COLO829 (cell line): ENCODE data around the gene PRDX4.
"Not testable (repeated sequence)": the region's sequence is repeated elsewhere in the genome, so short reads cannot be mapped to it uniquely, and the experiment has no call there.

Experiments
- DNase-seq: peaks from one replicate; pipeline ENCODE4 v3.0.0; 2012; ENCODE audit warnings: low spot score

PRDX4 gene

DNA sequence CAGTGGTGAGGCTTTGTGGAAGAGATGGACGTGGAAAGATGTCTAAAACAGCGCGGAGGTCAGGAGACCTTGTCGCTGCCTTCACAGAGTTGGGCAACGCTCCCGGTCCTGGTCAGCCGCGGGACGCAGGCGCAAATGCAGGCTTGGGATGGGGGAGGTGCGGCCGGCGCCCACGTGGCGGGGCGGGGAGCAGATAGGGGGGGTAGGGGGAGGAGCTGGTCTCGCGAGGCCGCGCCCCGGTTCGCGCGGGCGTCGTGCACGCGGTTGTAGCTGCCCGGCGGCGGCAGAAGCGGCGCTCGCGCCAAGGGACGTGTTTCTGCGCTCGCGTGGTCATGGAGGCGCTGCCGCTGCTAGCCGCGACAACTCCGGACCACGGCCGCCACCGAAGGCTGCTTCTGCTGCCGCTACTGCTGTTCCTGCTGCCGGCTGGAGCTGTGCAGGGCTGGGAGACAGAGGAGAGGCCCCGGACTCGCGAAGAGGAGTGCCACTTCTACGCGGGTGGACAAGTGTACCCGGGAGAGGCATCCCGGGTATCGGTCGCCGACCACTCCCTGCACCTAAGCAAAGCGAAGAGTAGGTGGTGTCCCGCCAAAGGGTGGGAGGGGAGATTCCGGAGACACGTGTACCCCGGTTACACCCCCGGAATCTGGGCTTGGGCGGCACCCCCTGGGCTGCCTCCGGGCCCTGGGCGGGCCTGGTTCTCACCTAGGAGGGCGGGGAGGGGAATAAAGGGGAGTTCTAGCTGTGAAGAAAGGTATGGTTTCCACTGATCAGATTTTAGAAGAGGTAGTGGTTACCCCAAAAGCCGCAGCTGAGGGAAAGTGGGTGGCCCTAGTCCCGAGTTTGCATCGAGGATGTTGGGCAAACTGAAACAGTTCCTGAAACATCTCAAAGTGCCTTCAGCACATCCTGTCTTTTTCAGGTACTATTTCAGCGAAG is at the start of gene PRDX4:
PRDX4 (plus strand) TSS at position 255 of the 939 bp plus-strand sequence; CDS start at position 333, 78 bp downstream.
- DNase-seq = peak; percentile 69

DNA sequence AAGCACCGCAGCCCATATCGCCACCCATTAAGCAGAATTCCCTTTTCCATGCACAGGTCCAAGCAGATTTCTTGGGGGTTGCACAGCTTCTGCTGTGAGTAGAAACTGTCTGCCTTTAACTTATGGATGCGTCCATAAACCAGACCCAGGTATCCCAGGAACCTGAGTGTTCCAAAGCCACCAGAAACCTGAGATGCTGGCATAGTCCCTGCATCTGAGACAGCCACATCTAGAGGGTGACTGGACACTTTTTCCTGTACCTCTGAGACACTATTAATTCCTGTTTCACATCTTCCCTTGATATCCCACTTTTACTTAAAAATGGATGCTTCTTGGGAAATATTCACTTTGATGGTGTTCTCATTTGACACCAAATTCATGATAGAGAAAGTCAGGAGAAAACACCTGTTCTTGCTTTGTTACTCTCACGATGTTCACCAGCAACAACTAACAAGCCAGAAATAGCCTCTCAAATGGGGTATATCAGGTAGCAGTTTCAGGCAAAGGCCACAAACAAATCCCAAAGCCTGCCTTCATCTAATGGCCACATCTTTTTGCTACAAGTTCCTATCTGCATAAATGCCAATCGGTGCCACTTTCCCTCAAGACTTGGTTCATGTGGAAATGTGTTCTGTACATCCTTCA is 45.5 kb upstream of the PRDX4 start:
- no peak for DNase-seq

DNA sequence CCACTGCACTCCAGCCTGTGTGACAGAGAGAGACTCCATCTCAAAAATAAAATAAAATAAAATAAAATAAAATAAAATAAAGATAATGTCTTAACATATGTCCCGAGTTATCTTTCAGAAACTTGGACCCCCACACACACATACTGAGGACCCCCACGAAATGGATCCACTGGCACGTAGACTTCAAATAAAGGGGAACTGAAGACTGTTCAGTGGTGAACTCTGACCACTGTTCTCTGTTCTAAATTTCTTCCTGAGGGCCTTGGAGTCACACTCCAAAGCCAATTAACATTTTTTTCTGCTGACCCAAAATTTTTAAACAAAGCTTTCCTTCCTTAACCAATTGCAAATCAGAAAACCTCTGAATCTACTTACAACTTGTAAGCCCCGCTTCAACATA is 43.5 kb upstream of the PRDX4 start:
- no peak for DNase-seq

DNA sequence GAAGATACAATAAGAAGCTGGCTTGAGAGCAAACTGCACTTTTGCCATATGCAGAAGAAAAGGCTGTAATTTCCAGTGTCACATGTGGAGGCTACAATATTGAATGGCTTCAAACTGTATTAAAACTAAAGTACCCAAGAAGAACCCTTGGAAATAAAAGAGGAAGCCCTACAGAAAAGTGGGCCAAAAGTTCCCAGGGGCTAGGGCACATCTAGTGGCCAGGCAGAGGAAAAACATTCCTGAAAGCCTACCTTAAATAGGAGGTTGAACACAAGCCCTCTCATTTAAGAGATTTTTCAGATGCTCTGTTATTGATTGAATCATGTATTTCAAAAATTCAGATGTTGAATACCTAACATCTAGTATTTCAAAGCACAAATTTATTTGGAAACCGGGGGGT is 40.6 kb upstream of the PRDX4 start:
- DNase-seq = no peak

DNA sequence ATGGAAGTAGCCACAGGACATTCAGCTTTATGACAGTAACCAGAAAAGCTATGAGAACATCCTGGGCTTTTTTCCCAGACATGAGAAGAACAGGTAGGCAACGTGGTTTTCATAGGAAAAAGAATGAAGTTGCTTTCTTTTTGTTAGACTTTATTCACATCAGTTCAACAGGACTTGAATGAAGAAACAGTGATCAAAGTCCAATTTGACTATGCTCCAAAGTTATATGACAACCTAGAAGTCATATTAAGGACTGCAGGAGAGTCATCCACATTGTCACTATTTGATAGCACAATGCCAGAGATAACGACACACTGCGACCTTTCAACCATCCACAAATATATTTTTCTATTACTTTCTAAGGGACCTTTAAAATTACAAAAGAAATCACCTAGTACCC is 39.2 kb upstream of the PRDX4 start:
- DNase-seq = no peak

DNA sequence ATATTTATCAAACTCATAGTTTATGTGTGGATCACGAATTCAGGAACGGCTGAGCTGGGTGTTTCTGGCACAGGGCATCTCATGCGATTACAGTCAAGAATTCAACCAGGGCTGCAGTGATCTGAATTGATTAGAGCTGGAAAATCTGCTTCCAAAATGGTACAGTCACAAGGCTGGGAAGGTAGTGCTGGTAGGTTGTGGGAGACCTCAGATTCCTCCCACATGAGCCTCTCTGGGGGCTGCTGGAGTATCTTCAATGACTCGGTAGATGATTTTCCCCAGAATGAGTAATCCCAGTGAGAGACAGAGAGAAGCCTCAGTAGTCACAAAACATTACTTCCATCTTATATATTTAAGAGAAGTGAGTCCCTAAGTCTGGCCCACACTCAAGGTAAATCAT is 36.2 kb upstream of the PRDX4 start:
- no peak for DNase-seq

DNA sequence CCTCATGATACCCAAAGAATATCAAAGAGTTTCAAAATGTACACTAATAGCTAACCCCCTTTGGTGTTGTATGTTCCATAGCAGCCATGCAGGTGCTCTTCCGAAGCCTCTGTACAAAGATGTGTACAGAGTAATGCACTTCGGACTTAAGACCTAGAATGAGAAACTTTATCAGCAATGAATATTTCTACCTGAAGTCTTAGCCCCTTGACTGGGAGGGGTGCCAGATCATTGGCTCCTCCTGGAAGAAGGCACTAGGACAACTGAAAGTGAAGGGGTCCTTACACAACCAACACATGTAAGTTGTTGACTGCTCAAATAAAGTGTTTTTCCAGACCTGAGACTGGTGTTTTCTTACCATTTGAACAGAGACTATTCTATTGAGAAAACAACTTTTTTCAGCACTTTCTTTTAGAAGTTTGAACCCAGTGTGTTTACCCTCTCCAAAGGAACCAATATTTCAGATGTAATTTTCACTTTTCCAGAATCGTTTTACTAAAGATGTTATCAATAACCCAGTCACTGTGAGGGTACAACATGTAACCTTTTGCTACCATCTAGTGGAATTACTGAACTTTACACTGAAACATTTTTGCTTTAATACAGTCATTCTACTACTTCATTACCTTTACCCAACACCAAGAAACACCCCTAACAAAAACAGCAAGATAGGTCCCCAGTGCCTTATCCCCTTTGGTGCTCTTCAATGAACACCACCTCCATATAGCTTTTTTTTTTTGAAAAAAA is 33.3 kb upstream of the PRDX4 start:
- peak; percentile 13 for DNase-seq

DNA sequence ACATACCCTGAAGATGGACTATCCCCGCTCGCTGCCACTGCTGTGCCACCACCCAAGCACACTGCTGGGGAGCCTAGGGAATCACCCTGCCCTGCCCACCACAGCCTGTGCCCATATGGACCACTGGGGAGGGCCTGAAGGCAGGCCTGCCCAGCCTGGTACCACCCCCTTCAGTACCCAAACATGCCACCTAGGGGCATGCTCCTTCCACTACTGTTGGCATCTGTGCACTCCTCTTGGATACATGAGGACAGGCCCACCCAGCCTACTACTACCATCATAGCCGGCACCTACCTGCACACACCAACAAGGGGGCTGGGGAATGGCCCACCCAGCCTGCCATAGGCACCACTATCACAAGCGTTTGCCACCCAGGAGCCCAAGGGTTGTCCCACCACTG is 30.1 kb upstream of the PRDX4 start:
- no peak for DNase-seq

DNA sequence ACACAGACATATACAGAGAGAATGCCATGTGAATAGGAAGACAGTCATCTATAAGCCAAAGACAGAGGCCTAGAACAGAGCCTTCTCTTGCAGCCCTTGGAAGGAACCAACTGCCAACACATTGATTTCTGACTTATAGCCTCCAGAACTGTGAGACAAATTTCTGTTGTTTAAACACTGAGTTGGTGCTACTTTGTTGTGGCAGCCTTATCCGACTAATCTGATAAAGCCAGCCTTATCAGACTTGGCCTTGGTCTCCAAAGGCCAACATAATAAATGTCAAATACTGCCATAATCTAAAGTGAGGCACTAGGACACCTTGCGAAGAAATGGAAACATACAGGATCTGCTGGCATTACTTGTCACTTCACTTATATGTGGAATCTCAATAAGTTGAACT is 24.3 kb upstream of the PRDX4 start:
- DNase-seq = no peak

DNA sequence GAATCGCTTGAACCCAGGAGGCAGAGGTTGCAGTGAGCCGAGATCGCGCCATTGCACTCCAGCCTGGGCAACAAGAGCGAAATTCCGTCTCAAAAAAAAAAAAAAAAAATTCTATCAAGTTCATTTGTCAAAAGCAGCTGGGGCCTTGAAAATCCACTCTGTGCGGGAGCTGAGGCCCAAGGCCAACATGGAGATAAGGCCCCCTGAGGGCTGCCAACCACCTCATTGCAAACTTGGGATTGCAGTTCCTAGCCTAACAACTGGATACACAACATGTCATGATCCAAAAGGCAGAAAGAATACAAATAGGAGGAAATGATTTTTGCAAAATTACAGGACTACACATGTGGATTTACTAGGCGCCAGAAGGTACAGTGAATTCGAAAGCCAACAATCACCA is 22.5 kb upstream of the PRDX4 start:
- no peak for DNase-seq

DNA sequence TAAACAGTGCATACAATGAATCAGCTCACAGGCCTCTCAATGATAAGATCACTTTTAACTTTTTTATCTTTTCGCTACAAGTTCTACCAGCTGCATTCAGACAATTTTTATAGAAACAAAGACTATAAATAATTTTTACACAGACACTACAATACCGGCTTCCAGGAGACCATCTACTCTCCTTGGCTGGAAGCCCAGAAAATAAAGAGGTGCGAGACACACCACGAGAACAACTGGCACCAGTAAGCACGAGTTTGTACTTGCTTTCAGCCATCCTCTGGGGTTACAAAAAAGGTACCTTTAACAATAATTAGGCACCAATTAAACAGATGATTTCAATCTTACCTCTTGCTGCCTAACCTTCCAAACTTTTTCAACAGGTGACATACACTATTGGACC is 11.2 kb upstream of the PRDX4 start:
- no peak for DNase-seq

DNA sequence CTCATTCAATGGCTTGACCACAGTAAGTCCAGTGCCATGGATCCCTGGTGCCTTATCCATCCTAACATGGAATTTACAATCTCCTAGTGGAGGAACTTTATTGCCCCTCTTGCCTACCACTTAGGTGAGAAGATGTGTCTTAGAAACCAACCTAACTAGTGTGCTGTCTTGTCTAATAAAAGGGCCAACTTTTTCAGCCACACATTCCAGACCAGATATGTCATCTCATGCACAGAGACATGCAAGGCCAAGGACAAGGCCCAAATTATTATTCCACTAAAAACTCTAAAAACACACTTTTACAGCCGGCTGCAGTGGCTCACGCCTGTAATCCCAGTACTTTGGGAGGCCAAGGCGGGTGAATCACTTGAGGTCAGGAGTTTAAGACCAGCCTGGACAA is 10.6 kb upstream of the PRDX4 start:
- DNase-seq = no peak

DNA sequence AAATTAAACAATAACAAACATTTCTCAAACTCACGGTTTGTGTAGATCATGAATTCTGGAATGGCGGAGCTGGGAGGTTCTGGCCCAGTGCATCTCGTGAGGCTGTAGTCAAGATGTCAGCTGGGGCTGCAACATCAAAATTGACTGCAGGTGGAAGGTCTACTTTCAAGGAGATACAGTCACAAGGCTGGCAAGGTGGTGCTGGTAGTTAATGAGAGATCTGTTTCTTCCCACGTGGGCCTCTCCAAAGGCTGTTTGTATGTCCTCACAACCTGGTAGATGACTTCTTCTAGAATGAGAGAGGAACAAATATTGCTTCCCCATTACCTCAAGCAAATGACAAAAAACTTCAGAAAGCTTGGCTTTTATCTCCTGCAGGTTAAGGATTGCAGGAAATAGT is 8.0 kb upstream of the PRDX4 start:
- no peak for DNase-seq

DNA sequence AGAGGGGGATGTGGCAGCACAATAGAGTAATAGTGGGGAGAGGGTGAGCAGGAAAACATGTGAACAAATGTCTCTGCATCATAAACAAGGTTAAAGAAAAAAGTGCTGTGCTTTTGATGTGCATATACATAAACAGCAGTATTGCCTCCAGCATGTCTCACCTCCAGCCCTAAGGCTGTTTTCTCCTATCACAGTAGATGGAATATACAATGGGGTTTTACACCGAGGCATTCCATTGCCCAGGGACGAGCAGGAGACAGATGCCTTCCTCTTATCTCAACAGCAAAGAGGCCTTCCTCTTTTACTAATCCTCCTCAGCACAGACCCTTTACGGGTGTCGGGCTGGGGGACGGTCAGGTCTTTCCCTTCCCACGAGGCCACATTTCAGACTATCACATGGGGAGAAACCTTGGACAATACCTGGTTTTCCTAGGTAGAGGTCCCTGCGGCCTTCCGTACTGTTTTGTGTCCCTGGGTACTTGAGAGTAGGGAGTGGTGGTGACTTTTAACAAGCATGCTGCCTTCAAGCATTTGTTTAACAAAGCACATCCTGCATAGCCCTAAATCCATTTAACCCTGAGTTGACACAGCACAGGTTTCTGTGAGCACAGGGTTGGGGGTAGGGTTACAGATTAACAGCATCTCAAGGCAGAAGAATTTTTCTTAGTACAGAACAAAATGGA is 7.1 kb upstream of the PRDX4 start:
- DNase-seq = not testable (repeated sequence)

DNA sequence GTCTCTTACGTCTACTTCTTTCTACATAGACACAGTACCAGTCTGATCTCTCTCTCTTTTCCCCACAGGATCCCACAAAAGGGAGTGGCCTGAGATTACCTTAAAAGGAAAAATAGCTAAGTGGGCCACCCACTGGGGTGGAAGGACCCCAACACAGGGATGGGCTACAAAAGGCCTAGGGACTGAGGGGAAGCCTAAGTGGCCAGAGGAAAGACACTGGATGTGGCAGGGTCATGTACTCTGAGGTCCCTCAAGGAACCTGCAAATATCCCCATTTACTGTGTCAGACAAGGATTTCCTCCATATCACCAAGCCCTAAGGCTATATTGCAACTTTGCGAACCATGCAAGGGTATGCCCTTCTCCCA is 6.5 kb upstream of the PRDX4 start:
- DNase-seq = no peak

DNA sequence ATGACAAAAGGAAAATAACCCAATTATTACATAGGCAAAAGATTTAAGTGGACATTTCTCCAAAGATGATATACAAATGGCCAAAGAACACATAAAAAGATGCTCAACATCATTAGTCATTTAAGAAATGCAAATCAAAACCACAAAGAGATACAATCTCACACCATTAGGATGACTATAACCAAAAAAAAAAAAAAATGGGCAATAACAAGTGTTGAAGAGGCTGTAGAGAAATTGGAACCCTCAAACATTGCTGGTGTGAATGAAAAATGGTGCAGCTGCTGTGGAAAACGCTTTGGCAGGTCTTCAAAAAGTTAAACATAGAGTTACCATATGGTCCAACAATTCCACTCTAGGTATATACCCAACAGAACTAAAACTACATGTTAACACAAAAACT is 5.6 kb upstream of the PRDX4 start:
- DNase-seq = no peak

DNA sequence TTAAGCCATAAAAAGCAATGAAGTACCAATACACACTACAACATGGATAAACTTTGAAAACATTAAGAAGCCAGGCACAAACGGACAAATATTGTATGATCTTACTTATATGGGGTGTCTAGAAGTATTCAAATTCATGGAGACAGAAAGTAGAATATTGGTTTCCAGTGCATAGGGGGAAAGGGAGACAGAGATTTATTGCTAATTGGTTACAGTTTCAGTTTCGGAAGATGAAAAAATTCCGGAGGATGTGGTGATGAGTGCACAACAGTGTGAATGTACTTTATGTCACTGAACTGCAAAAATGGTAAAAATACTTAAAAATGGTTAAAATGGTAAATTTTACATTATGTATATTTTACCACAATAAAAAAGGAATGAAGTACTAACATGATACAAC is 5.1 kb upstream of the PRDX4 start:
- no peak for DNase-seq

DNA sequence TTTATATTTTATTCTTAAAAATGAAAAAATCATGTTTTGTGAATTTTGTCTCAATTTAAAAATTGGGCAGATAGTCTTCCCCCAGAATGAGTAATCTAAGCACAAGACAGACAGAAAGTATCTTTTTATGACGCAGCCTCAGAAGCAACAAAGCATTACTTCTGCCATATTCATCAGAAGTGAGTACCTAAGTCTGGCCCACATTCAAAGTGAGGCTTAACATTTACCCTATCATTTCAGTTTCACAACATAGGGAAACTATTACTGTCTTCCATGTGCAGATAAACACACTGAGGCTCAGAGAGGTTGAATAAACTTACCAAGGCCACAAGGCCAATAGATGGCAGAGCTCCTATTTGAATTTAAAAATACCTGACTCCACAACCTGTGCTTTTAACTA is 4.4 kb upstream of the PRDX4 start:
- DNase-seq = no peak

DNA sequence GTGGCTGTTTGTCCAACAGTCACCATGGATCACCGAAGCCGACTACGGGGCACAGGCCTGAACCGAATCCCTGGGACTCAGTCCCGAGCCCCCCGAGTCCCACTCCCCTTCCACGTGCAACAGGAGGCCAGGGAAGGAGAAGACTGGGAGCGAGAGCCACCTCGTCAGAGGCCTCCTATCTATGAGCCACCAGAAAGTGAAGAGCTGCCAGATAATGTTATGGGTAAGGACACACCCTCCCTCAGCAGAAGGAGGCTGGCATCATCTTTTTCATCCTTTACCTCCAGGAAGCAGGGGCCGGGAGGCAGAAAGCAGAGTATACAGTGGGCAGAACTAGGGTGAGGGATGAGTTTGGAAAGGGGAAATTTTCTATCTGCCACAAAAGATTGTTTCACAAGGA is 2.8 kb upstream of the PRDX4 start:
- DNase-seq = no peak

DNA sequence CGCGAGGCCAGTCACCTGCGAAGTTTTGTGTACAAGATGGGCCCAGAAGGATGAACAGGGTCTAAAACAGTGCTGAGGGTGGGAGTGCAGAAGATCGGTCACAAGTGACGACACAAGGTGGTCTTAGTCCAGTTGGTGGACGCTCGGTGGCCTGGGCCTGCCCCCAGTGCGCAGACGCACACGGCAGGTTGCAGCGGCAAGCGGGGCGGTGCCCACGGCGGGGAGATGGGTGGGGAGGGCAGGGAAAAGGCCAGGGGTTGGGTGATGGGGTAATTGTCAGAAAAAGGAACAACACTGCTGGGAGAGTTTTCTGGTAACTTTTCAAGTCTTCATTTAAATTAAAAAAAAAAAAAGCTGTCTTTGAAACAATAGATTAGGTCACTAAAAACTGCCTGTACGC is 1.0 kb upstream of the PRDX4 start:
- no peak for DNase-seq

DNA sequence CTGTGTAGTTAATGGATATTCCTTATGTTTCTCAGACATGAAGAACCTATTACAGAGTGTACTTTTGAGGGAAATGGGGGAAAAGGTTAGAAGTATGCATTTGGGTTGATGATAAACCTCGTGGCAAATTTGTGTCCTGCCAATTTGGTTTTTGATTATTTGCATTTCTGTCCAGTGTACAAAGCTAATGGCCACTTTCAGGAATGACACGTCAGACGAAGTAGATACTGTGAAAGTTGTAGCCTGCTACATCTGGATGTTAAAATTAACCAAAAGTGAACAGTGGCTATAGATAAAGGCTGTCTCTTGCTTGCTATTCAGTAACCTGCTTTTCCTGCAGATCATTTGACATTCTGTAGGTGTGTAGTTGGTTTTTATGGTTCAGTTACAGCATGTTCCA is 1.0 kb downstream of the PRDX4 start:
- no peak for DNase-seq

DNA sequence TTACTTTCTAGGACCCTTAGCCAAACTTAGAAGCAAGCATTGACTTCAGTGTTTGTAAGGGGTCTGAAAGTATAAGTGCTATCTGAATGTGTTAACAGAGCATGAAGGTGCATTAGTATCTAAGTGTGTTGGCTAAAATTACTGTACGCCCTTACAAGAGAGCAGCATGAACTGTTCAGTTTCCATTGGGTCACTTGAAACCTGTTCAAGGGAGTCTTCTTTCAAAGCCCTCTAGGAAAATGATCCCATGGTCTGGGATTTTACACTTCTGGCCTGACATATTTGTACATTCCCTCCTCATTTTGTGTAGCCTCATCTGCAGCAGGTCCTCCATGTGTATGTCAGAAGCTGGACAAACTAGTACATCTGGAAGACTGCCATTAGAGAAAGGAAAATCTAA is 3.2 kb downstream of the PRDX4 start:
- DNase-seq = no peak
